Measurements from ENCODE around the gene PPFIBP1. TPM values are rescaled to one million over a fixed set of nuclear protein-coding genes. Genes with fewer than 3 reads are reported as not detected.

Gene PPFIBP1
- total and polyA plus RNA-seq, 8 donors: 82.8 to 126 (median 96.7) TPM

- Histone ChIP-seq H3K4me3 (no peak overlapping the region), H3K27ac (no peak overlapping the region), H3K36me3 (no peaks in the 10 kb centered on the region), H3K9me3 (peaks cover 0 to 31% of the 10 kb centered on the region in 2 donors), H3K4me1 (no peaks in the 10 kb centered on the region), H3K27me3 (no peaks in the 10 kb centered on the region)
- DNase-seq (no peak), ATAC-seq (no peak)
- TF ChIP-seq CTCF (IDR thresholded peaks at IDR 0.05): no peak
- intact Hi-C loops (cut with DNase I): no loop called here
These were observed 44.0 kb upstream of the PPFIBP1 start for GRCh38 chr12:27480016-27480415.

- no peaks in the 10 kb centered on the region for H3K27me3 ChIP-seq
- no peaks in the 10 kb centered on the region for H3K4me1 ChIP-seq
- H3K36me3 ChIP-seq: no peaks in the 10 kb centered on the region
- TF ChIP-seq CTCF (IDR thresholded peaks at IDR 0.05): no peak
- H3K4me3 ChIP-seq: no peak overlapping the region
- no peaks in the 10 kb centered on the region for H3K9me3 ChIP-seq
- DNase-seq (no peak), ATAC-seq (no peak)
- intact Hi-C loops (cut with DNase I): no loop called here
- H3K27ac ChIP-seq: no peak overlapping the region
These were observed 37.0 kb upstream of the PPFIBP1 start for GRCh38 chr12:27486961-27487360.

- Histone ChIP-seq H3K36me3 (no peaks in the 10 kb centered on the region), H3K4me1 (no peaks in the 10 kb centered on the region), H3K9me3 (no peaks in the 10 kb centered on the region), H3K27ac (no peak overlapping the region), H3K4me3 (no peak overlapping the region), H3K27me3 (no peaks in the 10 kb centered on the region)
- ATAC-seq (no peak), DNase-seq (no peak)
- no peak for TF ChIP-seq CTCF (IDR thresholded peaks at IDR 0.05)
- intact Hi-C loops (cut with DNase I): no loop called here
These were observed 35.5 kb upstream of the PPFIBP1 start for GRCh38 chr12:27488479-27488878.

GRCh38 chr12:27491226-27491625, 32.8 kb upstream of the PPFIBP1 start:
- TF ChIP-seq CTCF (IDR thresholded peaks at IDR 0.05): no peak
- no peaks in the 10 kb centered on the region for H3K36me3 ChIP-seq
- ATAC-seq: no peak

GRCh38 chr12:27493260-27493940, 30.6 kb upstream of the PPFIBP1 start:
- intact Hi-C loops (cut with DNase I): no loop called here
- Histone ChIP-seq H3K27me3 (no peaks in the 10 kb centered on the region), H3K36me3 (no peaks in the 10 kb centered on the region), H3K27ac (no peak overlapping the region), H3K4me1 (no peaks in the 10 kb centered on the region), H3K9me3 (no peaks in the 10 kb centered on the region), H3K4me3 (no peak overlapping the region)
- DNase-seq (no peak), ATAC-seq (no peak)
- no peak for TF ChIP-seq CTCF (IDR thresholded peaks at IDR 0.05)

More at GRCh38 chr12:27491226-27491625, 32.8 kb upstream of the PPFIBP1 start:
- H3K4me3 ChIP-seq: no peak overlapping the region
- DNase-seq: no peak
- no peaks in the 10 kb centered on the region for H3K4me1 ChIP-seq
- no peaks in the 10 kb centered on the region for H3K27me3 ChIP-seq
- H3K27ac ChIP-seq: no peak overlapping the region
- no peaks in the 10 kb centered on the region for H3K9me3 ChIP-seq
- intact Hi-C loops (cut with DNase I): no loop called here
